Suprapubic skin (tissue), 4 donors: ENCODE measurements around the gene DNLZ.

Experiments
- POLR2A ChIP-seq, 2 donors: fragments of 450-650 bp; IDR thresholded peaks; one replicate each; pipeline ENCODE4 v1.6.1; 2017; ENCODE audit warnings: antibody characterized with exemption in 2 of 2, mild to moderate bottlenecking in 2 of 2, moderate library complexity in 2 of 2
- POLR2AphosphoS5 ChIP-seq, 3 donors: sonication (generic); formaldehyde crosslinking; IDR thresholded peaks; one replicate each; pipeline ENCODE4 v1.6.1; 2017; ENCODE audit warnings: antibody characterized with exemption in 3 of 3
- TF ChIP-seq, protein P1 (sequence below), 2 donors: fragments of 200-600 bp in 1 of 2; fragments of 450-650 bp in 1 of 2; sonication (generic) in 1 of 2; IDR thresholded peaks; one replicate each; pipeline ENCODE4 v1.5.1; 2016 to 2019; ENCODE audit warnings: antibody characterized with exemption in 2 of 2, mild to moderate bottlenecking in 1 of 2, moderate library complexity in 1 of 2

DNA sequence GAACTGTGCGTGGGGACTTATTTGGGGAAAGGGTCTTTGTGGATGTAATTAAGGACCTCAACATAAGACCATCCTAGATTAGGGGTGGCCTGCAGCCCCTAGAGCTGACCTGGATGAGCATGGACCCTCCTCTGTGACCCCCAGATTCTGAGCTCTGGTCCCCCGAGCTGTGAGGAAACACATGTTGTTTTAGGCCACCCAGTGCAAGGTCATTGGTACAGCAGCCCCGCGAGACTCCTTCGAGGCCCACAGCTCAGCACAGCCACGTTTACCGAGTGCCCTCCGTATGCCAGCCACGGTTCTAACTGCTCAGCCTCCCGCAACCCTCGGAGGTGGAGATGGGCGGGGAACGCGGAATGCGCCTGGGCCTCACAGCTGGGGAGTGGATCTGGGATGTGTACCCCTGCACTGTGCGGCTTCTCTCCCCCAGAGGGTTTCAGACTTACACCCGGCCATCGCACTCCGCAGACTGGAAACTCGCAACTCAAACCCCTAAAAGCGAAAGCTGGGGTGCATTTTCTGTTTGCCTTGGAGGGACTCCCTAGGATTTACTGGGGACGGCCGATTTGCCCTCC, 40.7 kb downstream of the DNLZ start:
- TF ChIP-seq, protein P1, sequence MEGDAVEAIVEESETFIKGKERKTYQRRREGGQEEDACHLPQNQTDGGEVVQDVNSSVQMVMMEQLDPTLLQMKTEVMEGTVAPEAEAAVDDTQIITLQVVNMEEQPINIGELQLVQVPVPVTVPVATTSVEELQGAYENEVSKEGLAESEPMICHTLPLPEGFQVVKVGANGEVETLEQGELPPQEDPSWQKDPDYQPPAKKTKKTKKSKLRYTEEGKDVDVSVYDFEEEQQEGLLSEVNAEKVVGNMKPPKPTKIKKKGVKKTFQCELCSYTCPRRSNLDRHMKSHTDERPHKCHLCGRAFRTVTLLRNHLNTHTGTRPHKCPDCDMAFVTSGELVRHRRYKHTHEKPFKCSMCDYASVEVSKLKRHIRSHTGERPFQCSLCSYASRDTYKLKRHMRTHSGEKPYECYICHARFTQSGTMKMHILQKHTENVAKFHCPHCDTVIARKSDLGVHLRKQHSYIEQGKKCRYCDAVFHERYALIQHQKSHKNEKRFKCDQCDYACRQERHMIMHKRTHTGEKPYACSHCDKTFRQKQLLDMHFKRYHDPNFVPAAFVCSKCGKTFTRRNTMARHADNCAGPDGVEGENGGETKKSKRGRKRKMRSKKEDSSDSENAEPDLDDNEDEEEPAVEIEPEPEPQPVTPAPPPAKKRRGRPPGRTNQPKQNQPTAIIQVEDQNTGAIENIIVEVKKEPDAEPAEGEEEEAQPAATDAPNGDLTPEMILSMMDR (IDR thresholded peaks at IDR 0.05): no peak
- no peak for TF ChIP-seq POLR2A (IDR thresholded peaks at IDR 0.05)
- TF ChIP-seq POLR2AphosphoS5 (IDR thresholded peaks at IDR 0.05): no peak
